Fibroblast of lung (primary cell): Measurements from ENCODE around the gene GABRG3. TPM values are rescaled to one million over a fixed set of nuclear protein-coding genes. Genes with fewer than 3 reads are reported as not detected.

Experiments used
- DNase-seq, 2 donors: peaks; one replicate each; pipeline versions ENCODE4 v3.0.0 to v3.0.0-alpha.2; 2010; ENCODE audit warnings: low read depth in 2 of 2
- H2AFZ ChIP-seq: 2 replicates; pipeline ENCODE4 v1.5.1; 2012; ENCODE audit warnings: low read length, control low read depth, inconsistent platforms
- H3K27ac ChIP-seq: 2 replicates; pipeline ENCODE4 v1.5.1; 2011; ENCODE audit warnings: low read length, control low read depth; ENCODE audit not compliant: insufficient read depth
- H3K27me3 ChIP-seq: 2 replicates; pipeline ENCODE4 v1.5.1; 2011; ENCODE audit warnings: mild to moderate bottlenecking, low read length; ENCODE audit not compliant: control insufficient read depth, insufficient read depth
- H3K36me3 ChIP-seq: 2 replicates; pipeline ENCODE4 v1.5.1; 2011; ENCODE audit warnings: low read length; ENCODE audit not compliant: control insufficient read depth, insufficient read depth
- H3K4me1 ChIP-seq: 2 replicates; pipeline ENCODE4 v1.5.1; 2011; ENCODE audit warnings: low read length; ENCODE audit not compliant: control insufficient read depth, insufficient read depth; ENCODE audit errors: extremely low read depth
- H3K4me2 ChIP-seq: 2 replicates; pipeline ENCODE4 v1.5.1; 2011; ENCODE audit warnings: low read length, control low read depth; ENCODE audit not compliant: insufficient read depth; ENCODE audit errors: extremely low read depth
- H3K4me3 ChIP-seq, 4 experiments: fragments of 200-600 bp in 1 of 4; sonication (generic) in 1 of 4; replicated peaks in 1 of 4; 2 replicates each; pipeline ENCODE4 v1.5.1; 2011 to 2016; ENCODE audit warnings: low read length in 4 of 4, low read depth in 3 of 4, mild to moderate bottlenecking in 3 of 4, control low read depth in 2 of 4, inconsistent platforms in 1 of 4, mixed read lengths in 1 of 4; ENCODE audit not compliant: insufficient read depth in 1 of 4; ENCODE audit errors: control extremely low read depth in 1 of 4
- H3K79me2 ChIP-seq: 2 replicates; pipeline ENCODE4 v1.5.1; 2012; ENCODE audit warnings: mild to moderate bottlenecking, low read length, inconsistent platforms; ENCODE audit not compliant: control insufficient read depth, insufficient read depth
- H3K9ac ChIP-seq: 2 replicates; pipeline ENCODE4 v1.5.1; 2011; ENCODE audit warnings: mild to moderate bottlenecking, low read length, control low read depth; ENCODE audit not compliant: insufficient read depth
- H3K9me3 ChIP-seq: 2 replicates; pipeline ENCODE4 v1.5.1; 2012; ENCODE audit warnings: low read depth, low read length; ENCODE audit not compliant: control insufficient read depth, insufficient read depth
- H4K20me1 ChIP-seq: 2 replicates; pipeline ENCODE4 v1.5.1; 2011; ENCODE audit warnings: low read length; ENCODE audit not compliant: control insufficient read depth, insufficient read depth; ENCODE audit errors: extremely low read depth
- CTCF ChIP-seq, 2 donors: IDR thresholded peaks in 1 of 2; conservative IDR thresholded peaks in 1 of 2; 1 replicate in 1 of 2; 2 replicates in 1 of 2; pipeline ENCODE4 v1.5.1; 2011 to 2012; ENCODE audit warnings: low read length in 2 of 2, control low read depth in 1 of 2, inconsistent platforms in 1 of 2, low read depth in 1 of 2, mild to moderate bottlenecking in 1 of 2
- EZH2 ChIP-seq: IDR thresholded peaks from 2 replicates; pipeline ENCODE4 v1.5.1; 2012; ENCODE audit warnings: low read length, control low read depth, mild to moderate bottlenecking; ENCODE audit errors: missing control alignments
- polyA plus RNA-seq, 2 donors: library from polyadenylated mRNA; depleted of rRNA in 1 of 2; stranded (reverse) in 1 of 2; unstranded in 1 of 2; fragments of >200 nt; gene quantifications; 2 replicates each; pipeline ENCODE4 v1.2.1, GENCODE V29; 2011 to 2012; ENCODE audit warnings: missing spikeins in 1 of 2
- total RNA-seq: library from RNA; depleted of rRNA; stranded (reverse); fragments of >200 nt; gene quantifications from 2 replicates; pipeline ENCODE4 v1.2.1, GENCODE V29; 2014

Gene GABRG3
- total and polyA plus RNA-seq, 2 donors (not counting 1 experiment from before 2014, with no cell fraction given), result not detected

GRCh38 chr15:27527490-27528067 lies 556.6 kb downstream of the GABRG3 start:
- H3K9me3 ChIP-seq, result no peaks in the 10 kb centered on the region

GRCh38 chr15:27529399-27529798 lies 558.4 kb downstream of the GABRG3 start:
- Histone ChIP-seq H3K4me2 (no peak overlapping the region), H4K20me1 (no peaks in the 10 kb centered on the region), H3K9me3 (no peaks in the 10 kb centered on the region), H3K27ac (no peak overlapping the region), H3K9ac (no peak overlapping the region), H3K4me3 (no peak overlapping the region), H2AFZ (no peak overlapping the region), H3K36me3 (no peaks in the 10 kb centered on the region), H3K27me3 (no peaks in the 10 kb centered on the region), H3K79me2 (no peaks in the 10 kb centered on the region), H3K4me1 (no peaks in the 10 kb centered on the region)
- no peak for DNase-seq
- TF ChIP-seq EZH2, result no peak
- no peak for TF ChIP-seq CTCF (conservative IDR thresholded peaks at IDR 0.05 in 1 of 2, IDR thresholded peaks at IDR 0.05 in 1 of 2; ENCODE audit: low read depth in 1 of 2, low read length in 2 of 2)

More at GRCh38 chr15:27527490-27528067, 556.6 kb downstream of the GABRG3 start:
- Histone ChIP-seq H3K4me3 (no peak overlapping the region), H3K9ac (no peak overlapping the region), H3K27ac (no peak overlapping the region), H3K4me2 (no peak overlapping the region), H2AFZ (no peak overlapping the region), H3K27me3 (no peaks in the 10 kb centered on the region), H3K79me2 (no peaks in the 10 kb centered on the region), H3K36me3 (no peaks in the 10 kb centered on the region), H4K20me1 (no peaks in the 10 kb centered on the region), H3K4me1 (no peaks in the 10 kb centered on the region)
- TF ChIP-seq EZH2, result no peak
- TF ChIP-seq CTCF (conservative IDR thresholded peaks at IDR 0.05 in 1 of 2, IDR thresholded peaks at IDR 0.05 in 1 of 2; ENCODE audit: low read depth in 1 of 2, low read length in 2 of 2), result no peak
- DNase-seq, result no peak

GRCh38 chr15:27530994-27531393 lies 560.0 kb downstream of the GABRG3 start:
- no peak overlapping the region for H2AFZ ChIP-seq
- no peaks in the 10 kb centered on the region for H3K4me1 ChIP-seq
- H3K27ac ChIP-seq, result no peak overlapping the region
- DNase-seq, result no peak
- H4K20me1 ChIP-seq, result no peaks in the 10 kb centered on the region
- H3K4me2 ChIP-seq, result no peak overlapping the region
- TF ChIP-seq EZH2 (no peak), CTCF (conservative IDR thresholded peaks at IDR 0.05 in 1 of 2, IDR thresholded peaks at IDR 0.05 in 1 of 2; ENCODE audit: low read depth in 1 of 2, low read length in 2 of 2) (no peak)
- no peaks in the 10 kb centered on the region for H3K27me3 ChIP-seq
- H3K9ac ChIP-seq, result no peak overlapping the region
- no peaks in the 10 kb centered on the region for H3K79me2 ChIP-seq
- H3K36me3 ChIP-seq, result no peaks in the 10 kb centered on the region
- no peak overlapping the region for H3K4me3 ChIP-seq
- H3K9me3 ChIP-seq, result no peaks in the 10 kb centered on the region
